GM19452 (cell line): ENCODE data around the gene OXT.
"Not testable (repeated sequence)": the region's sequence is repeated elsewhere in the genome, so short reads cannot be mapped to it uniquely, and the experiment has no call there.

Experiments
- ATAC-seq: cut with Tn5 transposase; IDR thresholded peaks from one replicate; pipeline ENCODE4 v1.9.1; 2021; ENCODE audit not compliant: unreplicated experiment

OXT gene

GRCh38 chr20:3109350-3110302 lies 38.2 kb downstream of the OXT start:
- ATAC-seq = no peak

- ATAC-seq = no peak
Observed at GRCh38 chr20:3111507-3111906, 40.1 kb downstream of the OXT start.

DNA sequence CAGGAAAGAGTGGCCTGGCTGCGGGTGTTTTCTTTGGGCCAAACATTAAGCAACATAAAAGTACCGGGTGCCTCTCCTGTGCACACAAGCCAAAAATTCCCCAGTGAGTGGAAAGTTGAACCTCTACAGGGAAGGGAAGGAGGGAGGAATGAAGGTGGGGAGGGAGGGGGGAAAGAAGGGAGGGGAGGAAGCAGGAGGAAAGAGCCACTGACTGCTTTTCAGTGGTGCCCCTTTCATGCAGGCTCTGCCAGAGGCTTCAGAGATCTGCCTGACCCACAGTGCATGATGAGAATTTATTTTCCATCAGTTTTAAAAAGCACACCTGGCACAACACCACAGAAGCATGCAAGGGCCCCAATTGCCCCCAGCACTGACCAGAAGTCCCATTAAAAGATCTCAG lies 40.6 kb downstream of the OXT start:
- no peak for ATAC-seq

GRCh38 chr20:3115190-3116107 lies 44.0 kb downstream of the OXT start:
- no peak for ATAC-seq

- ATAC-seq = no peak
Observed at GRCh38 chr20:3116341-3116740, 44.9 kb downstream of the OXT start.

GRCh38 chr20:3117839-3118379 lies 46.5 kb downstream of the OXT start:
- not testable (repeated sequence) for ATAC-seq

- no peak for ATAC-seq
Observed at GRCh38 chr20:3119044-3119443, 47.6 kb downstream of the OXT start.

- no peak for ATAC-seq
Observed at GRCh38 chr20:3121271-3121911, 50.0 kb downstream of the OXT start.
